Prostate gland (tissue), 2 donors: ENCODE results near the gene GNG13. TPM values are rescaled to one million over a fixed set of nuclear protein-coding genes. Genes with fewer than 3 reads are reported as not detected.

Experiments used
- DNase-seq: peaks from one replicate; pipeline ENCODE4 v3.0.0-alpha.2; 2019; ENCODE audit warnings: low spot score
- H3K27ac ChIP-seq, 2 donors: fragments of 200-600 bp; sonication (generic); 2 replicates each; pipeline ENCODE4 v1.5.1; 2017 to 2019
- H3K27me3 ChIP-seq: fragments of 200-600 bp; sonication (generic); replicated peaks from 2 replicates; pipeline ENCODE4 v1.5.1; 2019; ENCODE audit not compliant: insufficient read depth
- H3K36me3 ChIP-seq, 2 donors: fragments of 200-600 bp; sonication (generic); 1 replicate in 1 of 2; 2 replicates in 1 of 2; pipeline versions ENCODE4 v1.5.1 to v1.8.1; 2017 to 2019
- H3K4me1 ChIP-seq: fragments of 200-600 bp; sonication (generic); replicated peaks from 2 replicates; pipeline ENCODE4 v1.5.1; 2019
- H3K4me3 ChIP-seq, 2 donors: fragments of 200-600 bp; sonication (generic); 2 replicates each; pipeline ENCODE4 v1.5.1; 2017 to 2019
- H3K9me3 ChIP-seq: fragments of 200-600 bp; sonication (generic); 2 replicates; pipeline ENCODE4 v1.5.1; 2017
- CTCF ChIP-seq, 4 experiments: fragments of 200-600 bp in 2 of 4; fragments of 450-650 bp in 2 of 4; sonication (generic) in 2 of 4; IDR thresholded peaks; 1 replicate in 3 of 4; 2 replicates in 1 of 4; pipeline ENCODE4 v1.5.1; 2016 to 2019; ENCODE audit warnings: antibody characterized with exemption in 4 of 4, mild to moderate bottlenecking in 2 of 4, moderate library complexity in 2 of 4
- POLR2A ChIP-seq: fragments of 450-650 bp; IDR thresholded peaks from one replicate; pipeline ENCODE4 v1.6.1; 2016; ENCODE audit warnings: antibody characterized with exemption, mild to moderate bottlenecking
- POLR2AphosphoS5 ChIP-seq: sonication (generic); formaldehyde crosslinking; IDR thresholded peaks from one replicate; pipeline ENCODE4 v1.6.1; 2017; ENCODE audit warnings: antibody characterized with exemption
- WGBS: methylation state at CpG from one replicate; pipeline ENCODE4 v1.1.5; 2018; 5-methylcytosine and 5-hydroxymethylcytosine counted together
- intact Hi-C: fragments of 100-400 bp; cut with DNase I; formaldehyde crosslinking; loops from one replicate; pipeline ENCODE4 v1.14.2; 2022
- total RNA-seq, 2 donors: library from RNA; depleted of rRNA; stranded (reverse); fragments of >200 nt; gene quantifications; one replicate each; pipeline ENCODE4 v1.1.0, GENCODE V29; 2016

GNG13 gene
- total RNA-seq, 2 donors from 2014 or later, result not detected

GRCh38 chr16:763369-764183 is 37.0 kb downstream of the GNG13 start:
- Histone ChIP-seq H3K4me3 (no peak overlapping the region), H3K9me3 (no peaks in the 10 kb centered on the region), H3K36me3 (no peaks in the 10 kb centered on the region), H3K4me1 (no peaks in the 10 kb centered on the region), H3K27ac (no peak overlapping the region), H3K27me3 (no peaks in the 10 kb centered on the region)
- DNase-seq, result no peak
- TF ChIP-seq POLR2AphosphoS5 (no peak), CTCF (IDR thresholded peaks at IDR 0.05) (no peak), POLR2A (no peak)
- intact Hi-C loops, result no loop called here
- WGBS, result 81% methylated on average over 18 of the region's 21 CpGs

GRCh38 chr16:762595-763268 is 37.8 kb downstream of the GNG13 start:
- intact Hi-C loops, result no loop called here

DNA sequence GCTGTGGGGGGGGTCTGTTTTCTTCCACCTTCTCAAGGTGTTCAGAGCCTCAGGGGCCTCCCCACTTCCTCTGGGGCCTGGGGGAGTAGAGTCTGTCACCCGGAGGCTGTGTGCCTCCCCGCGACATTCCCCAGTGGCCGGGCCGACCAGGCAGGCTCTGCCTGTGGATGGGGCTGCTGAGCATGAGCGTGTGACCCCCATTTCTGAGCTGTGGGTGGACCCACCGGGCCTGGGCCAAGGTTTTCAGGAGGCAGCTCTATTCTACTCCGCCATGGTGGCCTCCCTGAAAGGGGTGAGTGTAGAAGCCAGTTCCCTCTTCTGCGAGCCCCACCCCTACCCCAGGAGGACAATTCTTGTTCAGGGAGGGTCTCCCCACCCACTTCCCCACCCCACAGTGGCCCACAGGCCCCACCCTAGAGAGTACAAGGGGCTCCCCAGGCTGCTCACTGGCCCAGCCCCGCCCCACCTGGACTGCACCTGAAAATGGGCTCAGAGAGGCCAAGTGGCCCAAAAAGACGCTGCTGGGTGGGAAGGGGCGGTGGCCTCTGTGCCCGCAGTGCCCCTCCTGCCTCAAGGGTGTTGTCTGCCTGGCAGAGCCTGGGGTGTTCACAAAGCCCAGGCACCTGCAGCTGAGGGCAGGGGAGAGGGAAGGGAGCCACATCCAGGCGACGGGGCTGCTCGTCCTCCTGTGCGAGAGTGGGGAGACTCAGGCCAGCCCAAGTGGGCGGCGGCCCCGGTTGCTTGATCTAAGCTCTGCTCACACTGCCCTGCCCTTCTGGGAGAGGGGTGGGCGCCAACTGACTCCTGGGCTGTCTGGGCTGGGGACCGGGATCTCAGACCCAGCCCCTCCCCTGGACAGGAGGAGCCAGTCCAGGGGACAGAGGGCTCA is 38.7 kb downstream of the GNG13 start:
- H3K4me1 ChIP-seq, result no peaks in the 10 kb centered on the region
- intact Hi-C loops, result no loop called here
- no peak overlapping the region for H3K4me3 ChIP-seq
- no peaks in the 10 kb centered on the region for H3K27me3 ChIP-seq
- no peak for DNase-seq
- WGBS, result 80% methylated on average over 21 of the region's 22 CpGs
- no peaks in the 10 kb centered on the region for H3K36me3 ChIP-seq
- no peaks in the 10 kb centered on the region for H3K9me3 ChIP-seq
- no peak overlapping the region for H3K27ac ChIP-seq
- TF ChIP-seq POLR2A, result no peak
- TF ChIP-seq POLR2AphosphoS5, result no peak
- TF ChIP-seq CTCF (IDR thresholded peaks at IDR 0.05), result no peak

More at GRCh38 chr16:762595-763268, 37.8 kb downstream of the GNG13 start:
- no peak overlapping the region for H3K27ac ChIP-seq
- H3K27me3 ChIP-seq, result no peaks in the 10 kb centered on the region
- H3K36me3 ChIP-seq, result no peaks in the 10 kb centered on the region
- H3K4me1 ChIP-seq, result no peaks in the 10 kb centered on the region
- WGBS, result 79% methylated on average over 16 of the region's 17 CpGs
- no peak overlapping the region for H3K4me3 ChIP-seq
- H3K9me3 ChIP-seq, result no peaks in the 10 kb centered on the region
- DNase-seq, result no peak
- TF ChIP-seq CTCF (IDR thresholded peaks at IDR 0.05) (no peak), POLR2A (no peak), POLR2AphosphoS5 (no peak)

- no peaks in the 10 kb centered on the region for H3K36me3 ChIP-seq
- no peaks in the 10 kb centered on the region for H3K4me1 ChIP-seq
- no peak within 1 kb of the TSS for H3K27ac ChIP-seq
- no peak for TF ChIP-seq POLR2A
- no peak for TF ChIP-seq CTCF (IDR thresholded peaks at IDR 0.05)
- TF ChIP-seq POLR2AphosphoS5, result no peak
- no peaks in the 10 kb centered on the region for H3K27me3 ChIP-seq
- H3K4me3 ChIP-seq, result no peak within 1 kb of the TSS
- intact Hi-C loops, result no loop called here
- no peaks in the 10 kb centered on the region for H3K9me3 ChIP-seq
- DNase-seq, result no peak
- whole genome bisulfite sequencing, result 74% methylated on average over 37 of the region's 37 CpGs
These were observed 39.8 kb downstream of the GNG13 start, which contains the start of gene MSLN for GRCh38 chr16:760545-761343. MSLN (plus strand) TSS chr16:760734; CDS start chr16:762681, 1,947 bp downstream.
